HT-29 (cell line): Measurements from ENCODE around the gene TNFRSF18. TPM values are rescaled to one million over a fixed set of nuclear protein-coding genes. Genes with fewer than 3 reads are reported as not detected.
"Not testable (repeated sequence)": the region's sequence is repeated elsewhere in the genome, so short reads cannot be mapped to it uniquely, and the experiment has no call there.

ENCODE experiments used
- DNase-seq: peaks from one replicate; pipeline ENCODE4 v3.0.0-alpha.2; 2015; ENCODE audit warnings: low spot score
- total RNA-seq: library from RNA; depleted of rRNA; stranded (reverse); fragments of >200 nt; shearing (Covaris generic); gene quantifications from 2 replicates; pipeline ENCODE4 v1.2.3, GENCODE V29; 2014

The TNFRSF18 gene
- total RNA-seq, 1 experiment from 2014 or later: not detected

- no peak for DNase-seq
Observed at GRCh38 chr1:1199141-1199960, 7.0 kb downstream of the TNFRSF18 start.

DNA sequence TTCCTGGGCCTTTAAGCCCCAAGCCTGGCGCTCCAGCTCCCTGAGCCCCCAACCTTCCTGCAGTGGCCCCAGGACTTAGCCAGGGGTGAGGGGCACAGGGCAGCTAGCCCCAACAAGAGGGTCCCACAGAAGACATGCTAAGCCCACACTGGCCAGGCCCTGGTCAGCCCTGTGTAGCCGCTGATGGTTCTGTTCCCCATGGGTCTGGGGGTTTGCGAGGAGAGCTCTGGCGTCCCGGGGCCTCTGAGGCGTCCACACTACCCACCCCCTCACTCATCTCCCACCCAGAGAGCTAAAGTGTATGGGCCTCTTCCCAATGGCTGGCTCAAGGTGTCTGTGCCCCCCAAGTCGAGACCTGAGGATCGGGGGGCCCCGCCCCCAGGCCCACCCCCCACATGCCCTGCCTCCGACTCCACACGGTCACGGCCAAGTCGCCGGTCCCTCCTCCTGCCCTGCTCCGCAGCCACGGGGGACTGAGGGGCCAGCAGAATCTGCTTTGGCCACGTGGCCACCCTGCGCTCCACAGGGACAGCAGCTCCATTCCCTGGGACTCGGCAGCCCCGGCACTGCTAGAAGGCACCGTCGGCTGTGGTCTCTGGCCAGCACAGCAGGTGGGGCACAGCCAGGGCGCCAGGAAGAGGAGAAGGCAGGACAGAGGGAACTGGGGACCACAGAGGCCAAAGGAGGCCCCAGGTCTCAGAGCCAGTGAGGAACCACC, 7.8 kb downstream of the TNFRSF18 start:
- no peak for DNase-seq

DNA sequence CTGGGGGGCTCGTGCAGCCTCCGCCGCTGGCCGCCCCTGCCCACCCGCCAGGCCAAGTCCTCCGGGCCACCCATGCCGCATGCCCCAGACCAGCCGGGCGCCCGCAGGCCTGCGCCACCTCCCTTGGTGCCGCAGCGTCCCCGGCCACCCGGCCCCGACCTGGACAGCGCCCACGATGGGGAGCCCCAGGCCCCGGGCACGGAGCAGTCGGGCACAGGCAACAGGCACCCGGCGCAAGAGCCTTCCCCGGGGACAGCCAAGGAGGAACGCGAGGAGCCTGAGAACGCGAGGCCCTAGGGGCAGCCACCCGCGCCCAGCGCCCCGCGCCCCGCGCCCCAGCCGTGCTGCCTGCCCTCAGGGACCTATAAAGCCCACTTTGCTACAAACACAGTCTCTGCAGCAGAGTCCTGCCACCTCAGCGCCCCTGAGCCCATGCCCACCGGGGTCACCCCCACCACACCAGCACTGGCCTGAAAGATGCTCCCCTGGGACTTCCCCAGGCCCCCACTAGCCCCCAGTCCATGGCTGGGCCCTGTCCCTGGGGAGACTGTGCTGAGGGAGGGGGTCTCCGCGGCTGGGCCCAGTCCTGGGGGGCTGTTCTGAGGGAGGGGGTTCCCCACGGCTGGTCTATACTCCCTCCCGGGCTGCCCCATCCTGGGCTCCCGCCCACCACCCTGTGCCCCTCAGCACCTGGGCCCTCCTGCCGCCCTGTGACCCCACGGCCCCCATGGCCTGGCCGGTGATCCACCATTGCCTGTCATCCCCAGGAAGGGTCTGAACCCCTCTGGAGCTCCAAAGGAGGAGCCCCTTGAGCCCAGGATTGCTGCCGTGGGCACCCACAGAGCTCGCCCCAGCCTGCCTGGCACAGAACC, 8.6 kb downstream of the TNFRSF18 start:
- no peak for DNase-seq

DNA sequence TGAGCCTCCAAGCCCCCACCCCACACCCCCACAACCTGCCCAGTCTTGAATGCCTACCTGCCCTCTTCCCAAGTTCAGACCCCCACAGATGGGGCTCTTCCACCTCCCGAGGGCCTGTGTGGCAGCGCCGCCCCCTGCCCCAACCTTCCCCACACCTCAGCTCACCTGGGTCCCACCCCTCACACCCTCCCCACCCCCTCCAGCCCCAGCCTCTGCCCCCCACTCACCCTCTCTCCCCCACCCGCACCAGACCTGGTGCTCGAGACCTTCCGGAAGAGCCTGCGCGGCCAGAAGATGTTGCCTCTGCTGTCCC, 9.2 kb downstream of the TNFRSF18 start:
- no peak for DNase-seq

GRCh38 chr1:1196431-1197187, 9.8 kb downstream of the TNFRSF18 start:
- DNase-seq: no peak

GRCh38 chr1:1195726-1196125, 10.7 kb downstream of the TNFRSF18 start:
- DNase-seq: not testable (repeated sequence)

DNA sequence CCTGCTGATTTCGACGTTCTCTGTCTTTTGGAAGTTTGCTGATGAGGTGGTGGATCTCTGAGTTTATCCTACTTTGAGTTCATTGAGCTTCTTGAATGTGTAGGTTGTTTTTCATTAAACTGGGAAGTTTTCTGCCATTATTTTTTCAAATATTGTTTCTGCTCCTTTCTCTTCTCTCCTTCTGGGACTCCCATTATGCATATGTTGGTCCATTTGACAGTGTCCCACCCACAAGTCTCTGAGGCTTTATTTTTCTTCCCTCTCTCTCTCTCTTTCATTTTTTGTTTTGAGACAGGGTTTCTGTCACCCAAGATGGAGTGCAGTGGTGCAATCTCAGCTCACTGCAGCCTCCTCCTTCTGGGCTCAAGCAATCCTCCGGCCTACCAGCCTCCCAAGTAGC, 11.7 kb downstream of the TNFRSF18 start:
- DNase-seq: no peak

GRCh38 chr1:1191734-1192133, 14.7 kb downstream of the TNFRSF18 start:
- no peak for DNase-seq

DNA sequence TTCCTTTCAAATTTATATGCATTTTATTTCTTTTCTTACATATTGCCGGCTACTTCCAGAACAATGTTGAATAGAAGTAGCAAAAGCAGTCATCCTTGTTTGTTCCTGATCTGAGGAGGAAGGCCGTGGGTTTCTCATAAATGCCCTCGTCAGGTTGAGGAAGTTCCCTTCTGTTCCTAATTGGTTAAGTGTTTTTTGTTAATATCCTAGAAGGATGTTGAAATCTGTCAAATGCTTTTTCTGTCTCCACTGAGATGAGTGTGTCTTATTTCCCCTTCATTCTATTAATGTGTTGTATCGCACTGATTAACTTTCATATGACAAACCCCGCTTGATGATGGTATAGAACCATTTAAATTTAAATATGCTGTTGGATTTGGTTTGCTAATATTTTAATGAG, 17.3 kb downstream of the TNFRSF18 start:
- no peak for DNase-seq

GRCh38 chr1:1187938-1188337, 18.5 kb downstream of the TNFRSF18 start:
- DNase-seq: no peak

DNA sequence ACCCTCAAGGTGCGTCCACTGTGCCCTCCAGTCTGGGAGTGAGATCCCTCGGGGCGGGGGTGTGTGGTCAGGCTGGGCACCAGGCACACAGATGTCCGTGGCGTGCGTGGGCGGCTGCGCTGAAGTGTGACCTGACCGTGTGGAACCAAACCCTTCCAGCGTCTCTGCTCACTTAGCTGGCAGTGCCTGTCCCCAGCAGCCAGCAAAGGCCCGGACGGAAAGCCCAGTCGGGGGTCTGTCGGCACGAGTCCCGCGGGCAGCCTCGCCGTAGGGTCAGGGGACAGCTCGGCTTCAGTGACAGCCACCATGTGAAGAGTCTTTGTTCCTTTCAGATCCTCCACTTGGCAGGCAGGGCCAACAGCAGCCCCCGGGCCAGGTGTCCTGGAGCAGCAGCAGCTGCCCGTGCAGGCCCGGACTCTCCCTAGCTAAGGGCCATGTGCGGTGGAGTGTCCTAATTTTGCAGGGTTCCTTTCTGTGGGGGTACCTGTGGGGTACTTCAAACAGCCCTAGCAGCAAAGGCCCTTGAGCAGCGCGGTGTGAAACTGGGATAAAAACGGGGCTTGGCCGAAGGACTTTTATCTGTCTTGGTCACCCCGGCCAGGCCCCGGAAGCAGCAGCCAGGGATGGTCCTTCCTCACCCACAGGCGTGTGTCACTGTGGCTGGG, 21.2 kb downstream of the TNFRSF18 start:
- DNase-seq: no peak

- no peak for DNase-seq
Observed at GRCh38 chr1:1183833-1184775, 22.3 kb downstream of the TNFRSF18 start.

GRCh38 chr1:1183221-1183747, 23.1 kb downstream of the TNFRSF18 start:
- DNase-seq: no peak

- DNase-seq: no peak
Observed at GRCh38 chr1:1182491-1183220, 23.7 kb downstream of the TNFRSF18 start.

GRCh38 chr1:1181938-1182410, 24.4 kb downstream of the TNFRSF18 start:
- DNase-seq: no peak

- no peak for DNase-seq
Observed at GRCh38 chr1:1181129-1181937, 25.1 kb downstream of the TNFRSF18 start.

DNA sequence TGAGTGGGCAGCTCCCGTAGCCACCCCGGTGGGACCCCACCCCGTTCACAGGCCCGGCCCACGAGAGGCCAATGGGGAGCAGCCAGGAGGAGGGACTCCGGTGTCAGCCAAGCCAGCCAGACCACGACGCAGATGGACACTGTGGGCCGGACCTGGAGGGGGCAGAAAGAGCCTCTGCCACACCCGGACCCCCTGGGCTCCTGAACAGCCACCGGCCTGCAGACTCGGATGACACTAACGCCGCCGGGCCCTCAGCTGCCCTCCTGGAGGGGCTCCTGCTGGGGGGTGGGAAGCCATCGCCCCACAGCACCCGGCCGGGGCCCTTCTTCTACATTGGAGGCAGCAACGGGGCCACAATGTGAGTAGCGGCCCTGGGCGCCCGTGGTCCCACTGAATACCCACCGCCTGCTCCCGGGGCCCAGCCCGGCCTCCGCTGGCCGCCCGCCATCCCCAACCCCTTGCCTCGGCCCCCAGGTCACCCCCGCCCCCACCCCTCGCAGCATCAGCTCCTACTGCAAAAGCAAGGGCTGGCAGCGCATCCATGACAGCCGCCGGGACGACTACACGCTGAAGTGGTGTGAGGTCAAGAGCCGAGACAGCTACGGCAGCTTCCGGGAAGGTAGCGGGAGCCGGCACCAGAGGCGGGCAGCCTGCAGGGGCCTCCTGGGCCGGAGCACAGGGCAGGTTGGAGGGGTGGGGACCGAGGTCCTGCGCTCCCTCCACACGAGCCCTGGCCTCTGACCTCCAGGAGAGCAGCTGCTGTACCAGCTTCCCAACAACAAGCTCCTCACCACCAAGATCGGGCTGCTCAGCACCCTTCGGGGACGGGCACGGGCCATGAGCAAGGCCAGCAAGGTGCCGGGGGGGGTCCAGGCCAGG, 26.2 kb downstream of the TNFRSF18 start:
- DNase-seq: no peak
